ENCODE results near the gene ARMC7.
A peak's percentile ranks its signal among the peaks of the same experiment; 100 is the strongest.
"Not testable (repeated sequence)": the region's sequence is repeated elsewhere in the genome, so short reads cannot be mapped to it uniquely, and the experiment has no call there.

ARMC7 gene

DNA sequence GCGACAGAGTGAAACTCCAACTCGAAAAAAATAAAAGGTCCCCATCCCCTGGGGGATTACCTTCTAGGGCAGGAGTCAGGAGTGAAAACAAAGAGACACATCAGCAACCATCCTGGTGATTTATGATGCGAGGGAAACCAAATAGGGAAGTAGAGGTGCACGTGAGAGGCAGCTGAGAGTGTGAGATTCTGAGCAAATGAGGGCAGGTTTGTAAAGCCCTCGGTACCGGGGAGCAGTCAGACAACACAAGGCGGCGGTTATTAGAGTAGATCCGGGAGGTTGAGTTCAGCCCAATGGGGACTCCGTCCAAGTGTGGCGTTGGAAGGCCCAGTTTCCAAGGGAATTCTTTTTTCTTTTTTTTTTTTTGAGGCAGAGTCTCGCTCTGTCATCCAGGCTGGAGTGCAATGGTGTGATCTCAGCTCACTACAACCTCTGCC, 7.4 kb upstream of the ARMC7 start:
- no peak for DNase-seq (ENCODE audit: low read depth)

DNA sequence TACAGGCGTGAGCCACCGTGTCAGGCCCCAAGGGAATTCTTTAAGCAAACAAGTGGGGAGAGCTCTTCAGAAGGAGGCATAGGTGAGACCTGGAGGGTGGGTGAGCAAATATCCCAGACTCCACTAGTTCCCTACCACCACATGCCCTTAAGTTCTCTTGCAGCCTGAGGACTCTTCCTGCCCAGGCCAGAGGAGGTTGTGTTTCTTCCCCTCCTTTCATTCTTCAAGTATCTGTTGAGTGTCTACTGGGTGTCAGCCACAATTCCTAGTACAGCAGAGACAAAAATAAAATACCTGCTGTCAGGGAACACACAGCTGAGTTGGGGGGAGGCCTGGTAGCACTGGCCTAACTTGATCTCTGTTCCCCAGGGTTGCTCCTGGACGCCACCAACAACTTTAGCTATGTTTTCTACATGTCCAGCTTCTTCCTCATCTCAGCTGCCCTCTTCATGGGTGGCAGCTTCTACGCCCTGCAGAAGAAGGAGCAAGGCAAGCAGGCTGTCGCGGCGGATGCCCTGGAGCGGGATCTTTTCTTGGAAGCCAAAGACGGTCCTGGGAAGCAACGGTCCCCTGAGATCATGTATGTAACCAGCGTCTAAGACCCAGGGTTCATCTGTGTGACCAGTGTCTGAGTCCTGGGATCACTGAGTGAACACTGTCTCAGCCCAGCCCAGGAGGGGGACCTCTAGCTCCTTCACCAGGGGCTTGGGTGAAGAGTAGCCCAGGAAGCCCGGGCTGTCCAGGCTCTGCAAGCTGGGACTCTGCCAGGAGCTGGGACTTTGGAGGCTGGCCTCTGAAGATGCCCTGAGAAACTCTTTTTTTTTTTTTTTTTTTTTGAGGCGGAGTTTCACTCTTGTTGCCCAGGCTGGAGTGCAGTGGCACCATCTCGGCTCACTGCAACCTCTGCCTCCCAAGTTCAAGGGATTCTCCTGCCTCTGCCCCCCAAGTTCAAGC, 5.9 kb upstream of the ARMC7 start:
- DNase-seq (ENCODE audit: low read depth), result no peak

DNA sequence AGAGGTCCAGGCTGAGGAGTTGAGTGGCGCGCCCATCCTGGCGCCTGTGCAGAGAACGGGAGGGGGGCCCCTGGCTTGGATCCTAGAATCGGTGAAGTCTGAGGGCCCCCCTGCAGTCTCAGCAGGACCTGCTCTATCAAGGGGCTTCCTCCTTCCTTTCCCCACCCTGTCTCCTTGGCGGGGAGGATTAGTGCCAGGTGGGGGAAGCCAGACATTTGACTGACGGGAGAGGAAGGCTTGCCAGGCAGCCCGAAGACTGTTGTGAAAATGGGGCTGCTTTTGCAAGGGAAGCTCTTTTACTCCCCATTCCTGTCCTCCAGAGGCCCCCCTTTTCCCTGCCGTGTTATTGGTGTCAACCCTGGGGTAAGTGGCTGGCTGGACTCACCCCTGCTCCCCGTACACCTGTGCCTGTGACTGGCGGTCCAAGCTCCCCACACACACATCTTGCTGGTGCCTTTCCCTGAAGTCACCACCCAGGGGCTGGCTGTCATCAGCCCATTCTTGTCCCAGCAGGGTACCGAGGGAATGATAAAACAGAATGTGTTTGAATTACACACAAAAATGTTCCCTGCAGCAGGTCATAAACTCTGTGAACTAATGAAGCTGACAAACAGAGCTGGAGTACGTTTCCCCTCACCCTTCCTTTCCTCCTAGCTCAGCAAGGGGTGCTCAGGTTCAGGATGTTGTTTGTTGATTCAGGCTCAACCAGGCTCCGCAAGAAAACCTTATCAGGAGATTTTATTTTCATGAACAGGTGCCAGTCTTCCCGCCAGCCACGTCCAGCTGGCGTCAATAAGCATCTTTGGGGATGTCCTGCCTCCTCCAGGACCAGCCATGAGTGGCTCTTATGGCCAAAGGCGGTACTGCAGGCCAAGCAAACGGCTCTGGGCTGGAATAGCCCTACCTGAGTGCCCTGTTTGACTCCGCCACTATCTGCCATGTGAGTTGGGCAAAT, 4.4 kb upstream of the ARMC7 start:
- no peak for DNase-seq (ENCODE audit: low read depth)

DNA sequence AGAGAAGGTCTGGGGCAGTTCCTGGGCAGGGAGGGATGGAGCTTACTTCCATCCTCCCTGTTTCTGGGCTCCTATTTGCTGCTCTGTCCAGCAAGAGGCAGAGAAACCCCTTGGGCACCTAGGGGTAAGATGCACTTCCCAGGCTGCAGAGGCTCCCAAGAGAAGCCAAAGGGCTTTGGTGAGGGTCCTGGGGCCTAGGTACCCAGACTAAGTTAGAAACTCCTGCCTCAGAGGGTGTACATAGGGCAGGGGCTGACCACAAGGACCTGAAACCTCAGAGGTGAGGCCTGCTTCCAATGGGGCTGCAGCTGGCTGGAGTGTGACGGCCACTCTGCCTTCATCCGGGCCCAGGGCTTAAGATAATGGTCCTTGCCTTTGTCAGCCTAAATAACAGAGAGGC, 1.6 kb upstream of the ARMC7 start:
- DNase-seq (ENCODE audit: low read depth), result no peak

DNA sequence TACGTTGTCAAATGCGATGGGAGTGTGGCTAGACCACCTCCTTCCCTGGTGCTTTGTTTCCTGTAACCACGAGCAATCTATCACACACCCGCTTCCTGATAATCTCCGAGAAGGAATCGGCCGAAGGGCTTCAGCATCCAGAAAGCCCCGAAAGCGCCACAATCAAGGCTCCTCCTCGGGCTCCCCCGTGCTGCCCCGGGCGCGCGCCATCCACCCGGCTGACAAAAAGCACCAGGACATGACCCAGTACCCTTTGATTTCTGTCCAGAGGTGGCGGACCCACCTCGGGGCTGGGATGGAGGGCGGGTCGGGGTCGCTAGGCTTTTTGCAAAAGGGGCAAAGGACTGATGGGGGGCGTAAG, 743 bp upstream of the ARMC7 start:
- no peak for DNase-seq (ENCODE audit: low read depth)

DNA sequence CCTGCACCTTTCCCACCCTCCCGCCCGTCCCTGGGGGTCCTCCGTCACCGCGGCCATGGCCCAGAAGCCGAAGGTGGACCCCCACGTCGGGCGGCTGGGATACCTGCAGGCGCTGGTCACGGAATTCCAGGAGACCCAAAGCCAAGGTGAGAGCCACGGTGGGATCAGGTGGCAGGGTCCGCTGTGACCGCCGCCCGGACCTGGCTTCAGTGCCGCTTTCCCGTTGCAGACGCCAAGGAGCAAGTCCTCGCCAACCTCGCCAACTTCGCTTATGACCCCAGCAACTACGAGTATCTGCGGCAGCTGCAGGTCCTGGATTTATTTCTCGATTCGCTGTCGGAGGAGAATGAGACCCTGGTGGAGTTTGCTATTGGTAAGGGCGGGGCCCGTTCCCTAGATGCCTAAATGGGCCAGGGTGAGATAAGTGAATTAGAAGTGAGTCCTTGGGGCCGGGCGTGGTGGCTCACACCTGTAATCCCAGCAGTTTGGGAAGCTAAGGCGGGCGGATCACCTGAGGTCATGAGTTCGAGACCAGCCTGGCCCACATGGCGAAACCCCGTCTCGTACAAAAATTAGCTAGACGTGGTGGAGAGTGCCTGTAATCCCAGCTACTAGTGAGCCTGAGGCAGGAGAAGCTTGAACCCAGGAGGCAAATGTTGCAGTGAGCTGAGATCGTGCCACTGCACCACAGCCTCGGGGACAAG, 617 bp downstream of the ARMC7 start:
- no peak for DNase-seq (ENCODE audit: low read depth)

DNA sequence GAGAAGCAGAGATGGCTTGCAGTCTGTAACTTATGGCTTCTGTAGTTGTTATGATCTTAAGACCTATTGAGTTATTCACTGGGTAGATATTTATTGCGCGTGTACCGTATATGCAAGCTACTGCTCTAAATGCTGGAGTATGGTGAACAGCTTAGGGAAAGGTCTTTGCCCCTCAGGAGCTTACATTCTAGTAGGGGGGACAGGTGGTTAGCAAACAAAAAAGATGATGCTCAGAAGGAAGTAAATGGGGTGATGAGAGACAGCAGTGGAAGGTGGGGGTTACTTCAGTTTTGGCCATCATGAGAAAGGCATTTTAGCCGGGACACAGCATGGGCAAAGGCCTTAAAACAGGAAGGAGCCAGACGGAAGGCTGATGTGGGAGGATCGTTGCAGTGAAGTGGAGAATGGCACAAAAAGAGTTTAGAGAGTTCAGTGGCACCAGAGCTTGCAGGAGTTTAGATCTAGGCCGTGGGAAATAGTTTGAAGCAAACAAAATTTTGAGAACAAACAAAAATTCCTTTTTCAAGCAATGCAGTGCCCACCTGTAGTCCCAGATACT, 2.1 kb downstream of the ARMC7 start:
- no peak for DNase-seq (ENCODE audit: low read depth)

DNA sequence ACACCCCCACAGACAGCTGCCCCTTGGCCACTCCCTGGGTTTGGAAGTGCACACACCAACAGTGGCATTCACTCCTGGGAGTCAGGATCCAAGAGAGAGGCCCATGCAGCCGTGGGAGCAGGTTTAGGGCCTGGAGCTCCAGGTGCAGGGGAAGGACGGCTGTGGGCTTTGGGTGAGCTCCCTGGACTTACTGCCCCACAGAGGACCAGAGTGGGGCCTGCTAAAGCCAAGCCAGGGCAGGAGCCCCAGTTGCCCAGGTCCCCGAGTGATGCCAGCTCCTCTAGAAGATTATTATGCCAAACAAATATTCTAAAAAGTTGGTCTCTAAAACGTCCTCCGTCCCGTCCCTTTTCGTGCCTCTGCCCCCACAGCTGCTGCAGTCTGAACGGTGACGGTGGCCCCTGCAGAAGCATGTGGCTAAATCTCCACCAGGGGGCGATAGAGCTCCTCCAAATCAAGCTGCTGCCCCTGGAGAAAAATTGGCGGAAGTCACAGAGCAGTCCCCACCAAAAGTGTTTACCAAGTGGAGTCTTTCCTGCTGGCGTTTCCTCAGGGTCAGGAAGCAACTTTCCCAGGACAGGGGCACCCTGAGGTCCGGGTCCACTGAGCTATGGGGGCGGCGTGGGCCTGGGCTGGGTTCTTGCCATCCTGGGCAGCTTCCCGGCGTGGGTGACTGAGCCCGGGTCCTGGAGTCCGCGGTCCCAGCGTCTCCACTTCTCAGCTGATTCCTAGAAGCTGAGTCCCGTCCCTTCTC, 4.2 kb downstream of the ARMC7 start:
- DNase-seq (ENCODE audit: low read depth), result peak; percentile 86

DNA sequence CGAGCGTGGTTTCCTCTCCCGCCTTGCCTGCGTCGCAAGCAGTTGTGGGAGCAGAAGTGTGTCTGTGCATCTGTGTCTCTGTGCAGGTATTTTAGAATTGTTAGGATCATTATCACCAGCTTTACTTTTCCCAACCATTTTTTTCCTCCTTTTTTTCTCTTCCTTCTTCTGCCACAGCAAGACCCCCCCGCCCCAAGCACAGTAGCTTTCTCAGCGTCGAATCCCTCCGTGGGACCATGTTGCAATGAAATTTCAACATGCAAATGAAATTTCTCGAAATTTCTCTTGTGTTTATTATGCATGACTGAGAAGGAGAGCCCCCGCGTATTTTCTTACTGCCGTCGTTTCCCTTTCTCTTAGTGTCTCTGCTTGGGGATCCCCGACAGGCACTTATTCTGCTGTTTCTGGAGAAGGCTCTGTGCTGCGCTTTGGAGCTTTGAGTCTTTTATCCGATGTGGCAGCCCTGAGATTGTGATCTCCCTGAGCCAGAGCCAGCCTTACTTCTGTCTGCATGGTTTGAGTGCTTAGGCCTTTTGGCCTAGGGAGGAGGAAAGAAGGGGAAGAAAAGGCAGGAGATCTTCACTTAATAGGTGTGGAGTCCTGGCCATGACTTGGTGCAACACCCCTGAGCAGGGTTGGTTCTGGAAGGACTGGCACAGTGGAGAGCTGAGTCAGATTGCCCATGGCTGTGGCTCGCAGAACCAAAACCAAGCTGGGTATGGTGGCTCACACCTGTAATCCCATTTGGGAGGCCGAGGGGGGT, 5.0 kb downstream of the ARMC7 start:
- DNase-seq (ENCODE audit: low read depth), result no peak

DNA sequence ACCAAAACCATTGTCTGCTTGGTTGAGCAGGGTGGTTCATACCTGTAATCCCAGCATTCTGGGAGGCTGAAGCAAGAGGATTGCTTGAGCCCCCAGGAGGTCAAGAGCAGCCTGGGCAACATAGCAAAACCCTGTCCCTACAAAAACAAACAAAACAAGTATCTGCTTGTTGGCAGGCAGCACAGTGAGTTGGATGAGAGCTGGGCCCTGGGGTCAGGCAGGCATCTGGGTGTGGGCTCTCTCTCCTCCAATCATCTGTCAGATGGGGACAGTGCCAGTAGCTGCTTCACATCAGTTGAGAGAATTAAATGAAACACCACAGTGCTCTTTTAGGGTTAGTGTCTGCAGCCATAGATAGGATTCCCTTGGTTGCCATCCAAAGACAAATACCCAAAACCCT, 5.8 kb downstream of the ARMC7 start:
- DNase-seq (ENCODE audit: low read depth), result no peak

DNA sequence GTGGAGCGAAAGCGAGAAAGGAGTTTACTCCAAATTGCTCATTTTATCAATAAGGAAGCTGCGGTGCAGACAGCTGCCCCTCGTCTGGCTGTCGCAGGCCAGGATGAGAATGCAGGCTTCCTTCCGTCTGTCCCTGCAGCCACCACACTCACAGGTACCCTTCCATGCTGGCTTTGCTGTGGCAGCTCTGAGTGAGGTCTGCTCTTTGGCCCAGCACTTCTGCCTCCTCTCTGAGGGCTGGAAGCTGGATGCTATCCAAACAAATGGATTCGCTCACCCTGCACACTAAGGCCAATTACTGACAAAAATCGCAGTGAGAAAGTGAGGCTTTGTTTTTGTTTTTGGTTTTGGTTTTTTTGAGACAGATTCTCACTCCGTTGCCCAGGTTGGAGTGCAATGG, 7.0 kb downstream of the ARMC7 start:
- no peak for DNase-seq (ENCODE audit: low read depth)

DNA sequence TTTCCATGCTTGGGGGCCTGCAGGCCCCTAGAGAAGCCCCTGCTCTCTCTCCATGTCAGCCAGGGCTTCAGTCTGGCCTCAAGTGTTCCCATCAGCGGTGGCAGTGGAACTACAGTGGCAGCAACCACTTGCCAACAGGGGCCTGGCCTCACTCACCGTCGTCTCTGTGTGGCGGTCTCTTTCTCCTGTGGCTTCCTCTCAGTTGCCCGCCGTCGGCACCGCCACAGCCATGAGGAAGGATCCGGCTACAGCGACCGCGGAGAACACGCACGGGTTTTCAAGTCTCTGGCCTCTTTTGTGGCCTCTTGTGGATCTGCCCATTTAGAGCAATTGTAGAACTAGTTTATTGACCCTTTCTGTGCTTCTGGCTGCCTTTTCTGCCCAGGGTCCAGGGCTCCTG, 8.5 kb downstream of the ARMC7 start:
- no peak for DNase-seq (ENCODE audit: low read depth)

DNA sequence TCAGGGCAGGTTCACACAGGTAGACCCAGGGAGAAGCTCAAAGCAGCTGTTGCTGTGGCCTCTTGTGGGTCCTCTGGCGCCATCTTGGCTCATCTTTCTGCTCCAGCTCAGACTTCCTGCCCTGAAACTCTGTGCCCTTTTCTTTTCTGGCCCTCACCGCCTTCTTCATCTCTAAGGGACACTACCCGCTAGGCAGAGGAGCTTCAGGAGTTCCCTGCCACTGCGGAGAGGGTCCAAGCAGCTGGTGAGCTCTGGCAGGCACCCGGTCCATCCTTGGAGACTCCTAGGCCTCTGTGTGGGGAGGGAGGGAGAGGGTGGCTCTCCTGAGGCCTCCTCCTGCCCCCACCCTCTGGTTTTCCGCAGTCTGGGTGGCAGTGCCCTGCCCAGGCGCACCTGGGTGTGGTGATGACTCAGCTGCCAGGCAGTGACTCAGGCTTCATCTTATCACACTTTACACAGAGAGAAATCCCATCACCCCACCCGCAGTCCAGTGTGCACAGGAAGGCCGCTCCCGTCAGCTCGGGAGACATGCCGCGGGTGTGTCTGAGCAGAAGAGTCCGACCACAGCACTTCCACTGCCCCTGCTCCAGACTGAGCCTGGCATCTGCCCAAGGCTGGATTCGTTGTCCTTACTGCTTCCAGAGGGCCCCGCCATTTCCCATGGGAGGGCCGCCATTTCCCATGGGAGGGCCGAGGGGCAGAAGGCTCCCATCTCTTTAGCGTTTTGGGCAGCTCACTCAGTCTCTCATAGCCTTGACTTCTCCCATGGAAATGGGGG, 14.5 kb downstream of the ARMC7 start:
- DNase-seq (ENCODE audit: low read depth), result peak; percentile 71

DNA sequence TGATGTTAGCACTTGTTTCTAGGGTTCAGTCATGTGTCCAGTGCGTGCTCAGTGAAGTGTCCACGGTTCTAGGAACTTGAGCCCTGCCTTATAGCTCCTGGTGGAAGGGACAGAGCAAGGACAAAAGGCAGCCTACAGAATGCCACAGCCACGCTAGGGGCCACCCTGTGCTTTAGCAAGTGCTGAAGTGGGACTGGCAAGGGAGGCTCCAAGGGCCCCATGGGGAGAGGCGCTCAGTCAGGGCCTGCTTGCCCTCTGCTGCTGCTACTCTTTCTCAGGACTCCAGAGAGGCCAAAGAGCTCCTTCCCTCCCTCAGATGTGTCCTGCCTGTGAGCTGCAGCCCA, 15.0 kb downstream of the ARMC7 start:
- no peak for DNase-seq (ENCODE audit: low read depth)

DNA sequence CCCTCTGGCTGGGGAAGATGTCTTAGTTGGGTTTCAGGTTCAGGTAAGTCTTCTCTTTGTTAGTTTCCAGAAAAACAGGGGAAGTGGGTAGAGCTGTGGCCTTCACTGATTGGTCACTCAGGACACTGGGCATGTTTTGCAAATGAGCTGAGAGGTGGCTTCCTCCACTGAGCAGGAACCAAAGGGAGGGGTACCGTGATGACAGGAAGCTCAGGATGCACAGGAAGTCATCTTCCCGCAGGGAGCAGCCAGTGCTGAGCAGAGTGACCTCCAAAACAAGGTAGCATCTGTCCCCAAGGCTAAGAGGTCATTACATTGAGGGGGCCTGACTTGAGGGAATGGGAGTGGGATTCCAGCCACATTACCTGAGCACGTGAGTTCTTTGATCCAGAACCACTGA, 16.2 kb downstream of the ARMC7 start:
- no peak for DNase-seq (ENCODE audit: low read depth)

DNA sequence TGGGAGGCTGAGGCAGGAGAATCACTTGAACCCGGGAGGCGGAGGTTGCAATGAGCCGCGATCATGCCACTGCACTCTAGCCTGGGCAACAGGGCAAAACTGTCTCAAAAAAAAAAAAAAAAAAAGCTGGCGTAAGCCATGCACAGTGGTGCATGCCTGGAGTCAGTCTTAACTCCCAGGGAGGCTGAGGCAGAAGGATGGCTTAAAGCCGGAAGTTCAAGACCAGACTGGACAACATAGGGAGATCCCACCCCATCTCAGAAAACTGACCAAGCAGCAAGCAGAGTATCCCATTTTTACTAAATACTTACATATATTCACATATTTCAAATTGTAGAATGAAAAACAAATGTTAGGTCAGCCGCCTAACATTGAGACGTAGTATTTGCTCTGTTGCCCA, 17.2 kb downstream of the ARMC7 start:
- DNase-seq (ENCODE audit: low read depth), result no peak

DNA sequence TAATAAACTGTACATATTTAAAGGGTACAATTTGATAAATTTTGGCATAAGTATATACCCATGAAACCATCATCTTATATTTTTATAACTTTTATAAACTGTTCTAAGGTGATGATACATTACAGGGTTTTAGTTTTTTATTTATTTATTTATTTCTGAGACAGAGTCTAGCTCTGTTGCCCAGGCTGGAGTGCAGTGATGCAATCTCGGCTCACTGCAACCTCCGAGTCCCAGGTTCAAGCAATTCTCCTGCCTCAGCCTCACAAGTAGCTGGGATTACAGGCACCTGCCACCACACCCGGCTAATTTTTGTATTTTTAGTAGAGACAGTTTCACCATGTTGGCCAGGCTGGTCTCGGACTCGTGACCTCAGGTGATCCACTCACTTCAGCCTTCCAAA, 18.2 kb downstream of the ARMC7 start:
- not testable (repeated sequence) for DNase-seq (ENCODE audit: low read depth)

DNA sequence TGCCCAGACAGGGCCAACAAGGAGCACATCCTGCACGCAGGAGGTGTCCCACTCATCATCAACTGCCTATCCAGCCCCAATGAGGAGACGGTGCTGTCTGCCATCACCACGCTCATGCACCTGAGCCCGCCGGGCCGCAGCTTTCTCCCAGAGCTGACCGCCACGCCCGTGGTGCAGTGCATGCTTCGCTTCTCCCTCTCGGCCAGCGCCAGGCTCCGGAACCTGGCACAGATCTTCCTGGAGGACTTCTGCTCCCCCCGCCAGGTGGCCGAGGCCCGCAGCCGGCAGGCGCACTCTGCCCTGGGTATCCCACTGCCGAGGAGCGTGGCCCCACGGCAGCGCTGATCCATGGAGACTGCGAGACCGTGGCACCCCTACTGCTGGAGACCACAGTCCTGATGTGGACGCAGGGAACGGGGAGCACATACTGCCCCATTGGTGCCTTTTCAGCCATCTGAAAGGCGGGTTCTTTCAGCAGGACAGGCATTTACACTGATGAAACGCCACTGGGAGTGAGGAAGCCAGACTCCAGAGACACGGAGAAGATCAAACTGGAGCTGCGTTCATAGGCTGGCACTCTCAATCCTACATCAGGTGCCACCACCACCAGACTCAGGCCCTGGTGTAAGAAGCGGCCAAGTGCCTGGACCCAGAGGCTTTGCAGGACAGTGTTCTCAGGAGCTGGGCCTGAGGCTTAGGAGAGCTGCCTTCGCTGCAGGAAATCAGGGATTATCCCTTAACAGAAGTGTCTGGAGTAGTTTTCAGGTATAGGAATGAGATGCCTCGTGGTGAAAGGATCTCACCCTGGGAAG, 19.1 kb downstream of the ARMC7 start:
- no peak for DNase-seq (ENCODE audit: low read depth)

DNA sequence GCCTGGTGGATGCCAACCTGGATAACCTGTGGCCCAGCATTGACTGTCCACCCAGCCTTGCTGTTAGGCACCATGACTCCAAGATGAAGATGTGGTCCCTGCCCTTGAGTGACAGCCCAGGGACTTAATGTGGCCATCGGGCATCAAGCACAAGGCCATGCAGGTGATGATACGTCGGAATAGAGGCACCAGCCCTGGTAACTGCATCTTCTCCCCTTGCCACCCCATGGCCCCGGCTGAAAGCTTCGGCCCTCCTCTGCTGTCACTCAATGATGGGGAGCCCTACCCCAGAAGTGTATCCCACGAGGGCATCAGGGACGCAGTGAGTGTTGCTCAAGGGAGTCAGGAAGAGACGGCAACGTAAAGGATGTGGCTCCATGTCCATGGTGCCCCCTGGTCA, 19.8 kb downstream of the ARMC7 start:
- no peak for DNase-seq (ENCODE audit: low read depth)
